PC-9 (cell line): ENCODE measurements around the gene ATAD2B. TPM values are rescaled to one million over a fixed set of nuclear protein-coding genes. Genes with fewer than 3 reads are reported as not detected.
"Not testable (repeated sequence)": the region's sequence is repeated elsewhere in the genome, so short reads cannot be mapped to it uniquely, and the experiment has no call there.

Source experiments
- BruUV-seq: library from RNA; stranded (reverse); fragments of 400-500 nt; replicated peaks from 2 replicates; lab custom pipeline; 2021; lab: Mats Ljungman, UMichigan
- CTCF ChIA-PET: fragments of 300-600 bp; sonication (Branson Sonifier 250); formaldehyde crosslinking; loops from one replicate; lab custom pipeline; 2022; ENCODE audit warnings: antibody characterized with exemption; lab: Charles Lee
- POLR2A ChIA-PET: fragments of 300-600 bp; sonication (Branson Sonifier 250); formaldehyde crosslinking; loops from one replicate; lab custom pipeline; 2022; ENCODE audit warnings: antibody characterized with exemption; ENCODE audit not compliant: unreplicated experiment; lab: Charles Lee
- DNase-seq, 2 experiments: peaks; one replicate each; pipeline versions ENCODE4 v3.0.0 to v3.0.0-alpha.2; 2015 to 2022; ENCODE audit warnings: mixed read lengths in 1 of 2
- H2AFZ ChIP-seq: fragments of 200-600 bp; sonication (generic); 2 replicates; pipeline ENCODE4 v1.8.1; 2017; ENCODE audit warnings: antibody characterized with exemption
- H3F3A ChIP-seq: fragments of 200-600 bp; sonication (generic); 2 replicates; pipeline ENCODE4 v1.8.1; 2017; ENCODE audit warnings: antibody characterized with exemption, mild to moderate bottlenecking, low read depth; ENCODE audit not compliant: insufficient read depth
- H3K27ac ChIP-seq: fragments of 200-600 bp; sonication (generic); 2 replicates; pipeline ENCODE4 v1.6.1; 2016; ENCODE audit warnings: mixed run types
- H3K27me3 ChIP-seq: fragments of 200-600 bp; sonication (generic); 2 replicates; pipeline ENCODE4 v1.6.1; 2016; ENCODE audit warnings: low read depth, mixed run types; ENCODE audit not compliant: insufficient read depth
- H3K36me3 ChIP-seq: fragments of 200-600 bp; sonication (generic); 2 replicates; pipeline ENCODE4 v1.6.1; 2016; ENCODE audit warnings: low read depth, mixed run types
- H3K4me1 ChIP-seq: fragments of 200-600 bp; sonication (generic); replicated peaks from 2 replicates; pipeline ENCODE4 v1.6.1; 2016; ENCODE audit warnings: mixed run types; ENCODE audit not compliant: insufficient read depth
- H3K4me2 ChIP-seq: fragments of 200-600 bp; sonication (generic); 2 replicates; pipeline ENCODE4 v1.6.1; 2017; ENCODE audit warnings: mixed run types
- H3K4me3 ChIP-seq: fragments of 200-600 bp; sonication (generic); 2 replicates; pipeline ENCODE4 v1.6.1; 2016; ENCODE audit warnings: mixed run types
- H3K79me2 ChIP-seq: fragments of 200-600 bp; sonication (generic); 2 replicates; pipeline ENCODE4 v1.6.1; 2017; ENCODE audit warnings: low read depth, mixed run types
- H3K9me2 ChIP-seq: fragments of 200-600 bp; sonication (generic); 2 replicates; pipeline ENCODE4 v1.8.1; 2017; ENCODE audit warnings: mild to moderate bottlenecking; ENCODE audit not compliant: insufficient read depth
- H3K9me3 ChIP-seq: fragments of 200-600 bp; sonication (generic); 2 replicates; pipeline ENCODE4 v1.8.1; 2016; ENCODE audit warnings: low read depth; ENCODE audit not compliant: insufficient read depth
- H4K20me1 ChIP-seq: fragments of 200-600 bp; sonication (generic); 2 replicates; pipeline ENCODE4 v1.8.1; 2017; ENCODE audit not compliant: insufficient read depth
- CTCF ChIP-seq: fragments of 200-600 bp; sonication (generic); conservative IDR thresholded peaks from 2 replicates; pipeline ENCODE4 v1.6.1; 2017; ENCODE audit warnings: mixed run types, antibody characterized with exemption, mild to moderate bottlenecking, moderate library complexity
- EZH2 ChIP-seq: fragments of 200-600 bp; sonication (generic); IDR thresholded peaks from 2 replicates; pipeline ENCODE4 v1.8.0; 2017; ENCODE audit warnings: antibody characterized with exemption, low read depth
- intact Hi-C: fragments of 100-400 bp; cut with micrococcal nuclease; formaldehyde crosslinking; loops from one replicate; pipeline ENCODE4 v1.10.0; 2022; ENCODE audit not compliant: unreplicated experiment
- total RNA-seq: library from RNA; stranded (reverse); gene quantifications from 2 replicates; pipeline ENCODE4 v1.2.3, GENCODE V29; 2021

ATAD2B gene
- total RNA-seq, 1 experiment from 2014 or later: 12.6 TPM

GRCh38 chr2:23746141-23746863 lies 180.6 kb downstream of the ATAD2B start:
- Histone ChIP-seq H3K9me2 (no peaks in the 10 kb centered on the region), H3K27ac (no peak overlapping the region), H3K79me2 (no peaks in the 10 kb centered on the region), H3K4me2 (no peak overlapping the region), H3K9me3 (peaks cover 3% of the 10 kb centered on the region; the same call in 1 of the 2 replicates), H4K20me1 (no peaks in the 10 kb centered on the region), H3F3A (0 out of 2 replicates have a peak, but pooled peaks cover 5% of the 10 kb centered on the region), H3K4me1 (no peaks in the 10 kb centered on the region), H3K36me3 (no peaks in the 10 kb centered on the region), H3K4me3 (no peak overlapping the region), H2AFZ (no peak overlapping the region), H3K27me3 (no peaks in the 10 kb centered on the region)
- POLR2A ChIA-PET: no interaction called here
- DNase-seq: peak in 1 of 2 experiments; percentile 17
- CTCF ChIA-PET: no interaction called here
- TF ChIP-seq CTCF: no peak
- TF ChIP-seq EZH2: no peak
- intact Hi-C loops: no loop called here
- BruUV-seq: no TSS peak

GRCh38 chr2:23745726-23746105 lies 181.2 kb downstream of the ATAD2B start:
- Histone ChIP-seq H4K20me1 (no peaks in the 10 kb centered on the region), H3K27ac (no peak overlapping the region), H3K9me3 (peaks cover 3% of the 10 kb centered on the region; the same call in 1 of the 2 replicates), H3K4me2 (no peak overlapping the region), H3K9me2 (no peaks in the 10 kb centered on the region), H3K4me1 (no peaks in the 10 kb centered on the region), H2AFZ (no peak overlapping the region), H3K79me2 (no peaks in the 10 kb centered on the region), H3F3A (0 out of 2 replicates have a peak, but pooled peaks cover 5% of the 10 kb centered on the region), H3K4me3 (no peak overlapping the region), H3K27me3 (no peaks in the 10 kb centered on the region), H3K36me3 (no peaks in the 10 kb centered on the region)
- TF ChIP-seq CTCF (no peak), EZH2 (no peak)
- BruUV-seq: no TSS peak
- peak in 1 of 2 experiments; percentile 21 for DNase-seq
- POLR2A ChIA-PET: no interaction called here
- intact Hi-C loops: no loop called here
- CTCF ChIA-PET: no interaction called here

- no peak overlapping the region for H3K4me2 ChIP-seq
- POLR2A ChIA-PET: no interaction called here
- no peak overlapping the region for H3K27ac ChIP-seq
- CTCF ChIA-PET: no interaction called here
- H3K79me2 ChIP-seq: no peaks in the 10 kb centered on the region
- TF ChIP-seq CTCF: no peak
- TF ChIP-seq EZH2: no peak
- BruUV-seq: no TSS peak
- no peaks in the 10 kb centered on the region for H3K36me3 ChIP-seq
- H4K20me1 ChIP-seq: no peaks in the 10 kb centered on the region
- no peaks in the 10 kb centered on the region for H3K27me3 ChIP-seq
- intact Hi-C loops: no loop called here
- no peak overlapping the region for H3K4me3 ChIP-seq
- no peak overlapping the region for H2AFZ ChIP-seq
- peaks cover 3% of the 10 kb centered on the region; the same call in 1 of the 2 replicates for H3K9me3 ChIP-seq
- H3F3A ChIP-seq: 0 out of 2 replicates have a peak, but pooled peaks cover 5% of the 10 kb centered on the region
- DNase-seq: no peak
- no peaks in the 10 kb centered on the region for H3K4me1 ChIP-seq
- no peaks in the 10 kb centered on the region for H3K9me2 ChIP-seq
Observed at GRCh38 chr2:23745068-23745725, 181.7 kb downstream of the ATAD2B start.

- BruUV-seq, H3K4me3 ChIP-seq, H3K9me2 ChIP-seq, H2AFZ ChIP-seq, H3K4me1 ChIP-seq, intact Hi-C loops, H3K79me2 ChIP-seq, H4K20me1 ChIP-seq, H3K27ac ChIP-seq, H3K36me3 ChIP-seq, H3F3A ChIP-seq, POLR2A ChIA-PET, H3K4me2 ChIP-seq, CTCF ChIA-PET, DNase-seq, H3K9me3 ChIP-seq, H3K27me3 ChIP-seq: not testable (repeated sequence)
Observed at GRCh38 chr2:23736783-23737182, 190.1 kb downstream of the ATAD2B start.
